GM21576 (cell line): ENCODE measurements around the gene ZNF839.

Experiments used
- ATAC-seq: cut with Tn5 transposase; IDR thresholded peaks from one replicate; pipeline ENCODE4 v1.9.1; 2021; ENCODE audit warnings: mild to moderate bottlenecking, moderate library complexity; ENCODE audit not compliant: unreplicated experiment

ZNF839 gene

DNA sequence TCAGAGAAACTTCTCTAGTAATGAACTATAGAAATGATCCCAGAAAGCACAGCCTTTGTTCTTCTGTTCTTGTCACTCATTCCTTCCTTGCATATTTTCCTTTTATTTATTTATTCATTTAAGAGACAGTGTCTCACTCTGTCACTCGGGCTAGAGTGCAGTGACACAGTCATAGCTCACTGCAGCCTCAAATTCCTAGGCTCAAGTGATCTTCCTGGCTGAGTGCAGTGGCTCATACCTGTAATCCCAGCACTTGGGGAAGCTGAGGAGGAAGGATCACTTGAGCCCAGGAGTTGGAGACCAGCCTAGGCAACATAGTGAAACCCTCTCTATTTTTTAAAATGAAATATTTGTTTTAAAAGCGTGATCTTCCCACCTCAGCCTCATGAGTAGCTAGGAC, 54.7 kb downstream of the ZNF839 start:
- no peak for ATAC-seq

DNA sequence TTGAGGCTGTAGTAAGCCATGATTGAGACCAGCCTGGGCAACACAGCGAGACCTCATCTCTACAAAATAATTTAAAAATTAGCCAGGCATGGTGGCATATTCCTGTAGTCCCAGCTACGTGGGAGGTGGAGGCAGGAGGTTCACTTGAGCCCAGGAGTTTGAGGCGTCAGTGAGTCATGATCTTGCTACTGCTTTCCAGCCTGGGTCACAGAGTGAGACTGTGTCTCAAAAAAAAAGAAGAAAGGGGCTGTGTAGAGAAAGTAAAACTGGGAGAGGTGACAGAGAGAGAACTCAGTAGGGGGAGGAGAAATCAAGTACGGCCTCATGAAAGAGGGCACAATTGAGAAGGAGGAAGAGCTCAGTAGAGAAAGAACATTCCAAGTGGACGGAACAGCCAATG, 55.6 kb downstream of the ZNF839 start:
- no peak for ATAC-seq

- no peak for ATAC-seq
Measured at GRCh38 chr14:102377696-102378095, 58.1 kb downstream of the ZNF839 start.

DNA sequence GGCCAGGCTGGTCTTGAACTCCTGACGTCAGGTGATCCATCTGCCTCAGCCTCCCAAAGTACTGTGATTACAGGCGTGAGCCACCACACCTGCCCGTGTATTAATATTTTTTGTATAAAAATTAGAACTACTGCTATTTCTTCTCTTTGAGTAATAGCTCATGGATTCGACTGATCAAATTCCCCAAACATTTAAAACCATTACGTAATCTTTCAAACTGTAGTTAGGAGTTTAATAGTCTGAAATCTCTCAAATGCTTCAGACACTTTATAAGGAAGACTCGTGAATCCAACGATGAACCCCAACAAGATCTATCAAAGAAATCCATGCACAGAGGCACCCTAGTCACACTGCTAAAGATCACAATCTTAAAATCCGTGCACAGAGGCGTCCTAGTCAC, 59.3 kb downstream of the ZNF839 start:
- no peak for ATAC-seq

DNA sequence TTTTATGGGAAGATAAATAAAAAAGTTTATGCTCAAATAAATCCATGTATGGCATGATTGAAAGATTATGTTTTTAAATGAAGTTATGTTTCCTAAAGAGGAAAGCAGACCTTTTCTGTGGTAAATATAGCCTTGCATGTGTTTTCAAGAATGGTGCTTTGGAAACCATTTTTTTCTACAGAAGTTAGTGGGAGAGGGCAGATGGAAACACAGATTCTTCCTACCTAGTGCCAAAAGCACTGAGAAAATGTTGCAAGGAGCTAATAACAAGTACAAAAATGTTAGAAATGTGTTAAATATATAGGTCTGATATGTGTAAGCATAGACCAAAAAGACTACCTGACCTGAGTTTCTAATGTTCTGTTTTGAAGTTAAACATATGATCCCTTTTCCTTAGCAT, 67.5 kb downstream of the ZNF839 start:
- ATAC-seq: no peak

GRCh38 chr14:102389246-102389645, 69.7 kb downstream of the ZNF839 start:
- no peak for ATAC-seq

DNA sequence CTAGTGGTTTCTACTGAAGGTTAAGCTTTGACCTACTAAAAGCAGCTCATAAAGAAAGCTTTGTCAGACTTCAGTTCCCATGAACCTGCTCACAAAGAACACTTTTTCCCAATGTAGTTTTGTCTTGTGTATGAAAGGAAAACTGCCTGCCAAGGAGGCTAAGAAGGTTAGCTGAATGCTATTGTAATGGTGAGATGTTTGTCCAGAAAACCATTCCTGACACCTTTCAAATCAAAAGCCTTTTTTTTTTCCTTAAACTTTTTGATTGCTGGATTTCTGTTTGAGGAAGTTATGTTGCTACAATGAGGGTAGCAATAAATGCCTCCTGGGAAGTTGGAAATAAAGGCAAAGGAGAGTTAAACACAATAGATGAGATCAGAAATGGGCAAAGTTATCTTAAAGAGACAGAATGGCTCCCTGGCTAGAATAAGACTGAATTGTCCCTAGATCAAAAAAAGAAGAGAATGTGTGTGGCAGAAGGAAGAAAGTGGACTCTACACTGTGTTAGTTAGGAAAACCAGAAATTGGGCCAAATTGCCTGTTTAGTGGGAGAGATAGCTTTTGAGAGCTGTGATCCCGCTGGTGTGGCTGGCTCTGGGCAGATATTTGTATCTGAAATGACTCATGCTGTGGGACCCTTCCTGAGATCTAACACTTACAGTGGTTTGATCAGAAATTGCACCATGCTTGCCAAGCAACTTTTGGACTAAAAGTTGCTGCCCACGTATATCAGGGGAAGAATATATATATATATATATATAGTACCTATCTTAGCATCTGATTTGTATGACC, 70.7 kb downstream of the ZNF839 start:
- no peak for ATAC-seq
